ENCODE results near the gene LAGE3.

The LAGE3 gene

GRCh38 chrX:154458116-154458953 is 20.7 kb downstream of the LAGE3 start, which contains the start of gene PLXNA3:
TSS of gene PLXNA3 (plus strand) at chrX:154458281. CDS start at chrX:154460184, 1,903 bp downstream.
- no peak for DNase-seq (ENCODE audit: low read depth)

- DNase-seq (ENCODE audit: low read depth) = no peak
Observed at GRCh38 chrX:154457491-154458115, 21.5 kb downstream of the LAGE3 start.

GRCh38 chrX:154452823-154453222 is 26.3 kb downstream of the LAGE3 start:
- DNase-seq (ENCODE audit: low read depth) = no peak

- no peak for DNase-seq (ENCODE audit: low read depth)
Observed at GRCh38 chrX:154450312-154450711, 28.8 kb downstream of the LAGE3 start.

- DNase-seq (ENCODE audit: low read depth) = no peak
Observed at GRCh38 chrX:154449618-154450017, 29.5 kb downstream of the LAGE3 start.

GRCh38 chrX:154448484-154448883 is 30.6 kb downstream of the LAGE3 start:
- DNase-seq (ENCODE audit: low read depth) = no peak

- DNase-seq (ENCODE audit: low read depth) = no peak
Observed at GRCh38 chrX:154446430-154446829, 32.7 kb downstream of the LAGE3 start.

- no peak for DNase-seq (ENCODE audit: low read depth)
Observed at GRCh38 chrX:154445776-154446175, 33.3 kb downstream of the LAGE3 start.

- DNase-seq (ENCODE audit: low read depth) = no peak
Observed at GRCh38 chrX:154444755-154445246, 34.3 kb downstream of the LAGE3 start.

GRCh38 chrX:154443992-154444754 is 34.9 kb downstream of the LAGE3 start, which contains the start of gene FAM50A:
TSS of gene FAM50A (plus strand) at chrX:154444141. CDS start at chrX:154444236, 95 bp downstream.
- no peak for DNase-seq (ENCODE audit: low read depth)

- no peak for DNase-seq (ENCODE audit: low read depth)
Observed at GRCh38 chrX:154443479-154443910, 35.6 kb downstream of the LAGE3 start.

GRCh38 chrX:154441984-154442707 is 36.9 kb downstream of the LAGE3 start:
- DNase-seq (ENCODE audit: low read depth) = no peak

GRCh38 chrX:154441564-154441963 is 37.5 kb downstream of the LAGE3 start:
- no peak for DNase-seq (ENCODE audit: low read depth)

- no peak for DNase-seq (ENCODE audit: low read depth)
Observed at GRCh38 chrX:154440623-154441357, 38.3 kb downstream of the LAGE3 start.

- DNase-seq (ENCODE audit: low read depth) = no peak
Observed at GRCh38 chrX:154439841-154440240, 39.2 kb downstream of the LAGE3 start.

- DNase-seq (ENCODE audit: low read depth) = no peak
Observed at GRCh38 chrX:154437971-154438893, 40.8 kb downstream of the LAGE3 start.

- no peak for DNase-seq (ENCODE audit: low read depth)
Observed at GRCh38 chrX:154436983-154437752, 41.9 kb downstream of the LAGE3 start, which contains the start of gene GDI1. TSS of gene GDI1 (plus strand) at chrX:154437154. CDS start at chrX:154437255, 101 bp downstream.

- DNase-seq (ENCODE audit: low read depth) = no peak
Observed at GRCh38 chrX:154436374-154436982, 42.6 kb downstream of the LAGE3 start.

Measured in non-pigmented ciliary epithelial cell (primary cell).